Measurements from ENCODE around the gene NAA10.

- TF ChIP-seq CTCF (IDR thresholded peaks at IDR 0.05) (no peak), POLR2A (IDR thresholded peaks at IDR 0.05) (no peak)
Measured at GRCh38 chrX:153948002-153948466, 13.2 kb upstream of the NAA10 start.
